Lung (tissue), 12 donors: ENCODE data around the gene LYZ. TPM values are rescaled to one million over a fixed set of nuclear protein-coding genes. Genes with fewer than 3 reads are reported as not detected.
A peak's percentile ranks its signal among the peaks of the same experiment; 100 is the strongest.

Source experiments
- ATAC-seq: fragments of 200-7000 bp; cut with Tn5 transposase; one replicate; pipeline ENCODE4 v1.9.1; 2020; ENCODE audit warnings: moderate number of reproducible peaks; ENCODE audit not compliant: insufficient read depth, low FRiP score
- DNase-seq, 3 donors: peaks; one replicate each; pipeline ENCODE4 v3.0.0-alpha.2; 2013 to 2017
- H3K27ac ChIP-seq, 2 donors: one replicate each; pipeline ENCODE4 v1.5.1; 2013; ENCODE audit warnings: mild to moderate bottlenecking in 2 of 2, moderate library complexity in 2 of 2, control low read depth in 1 of 2, inconsistent platforms in 1 of 2, low read depth in 1 of 2, low read length in 1 of 2
- H3K27me3 ChIP-seq, 3 donors: one replicate each; pipeline ENCODE4 v1.5.1; 2013; ENCODE audit warnings: low read length in 2 of 3; ENCODE audit not compliant: control insufficient read depth in 3 of 3, insufficient read depth in 3 of 3
- H3K36me3 ChIP-seq, 4 donors: one replicate each; pipeline ENCODE4 v1.5.1; 2013; ENCODE audit warnings: low read length in 4 of 4, mild to moderate bottlenecking in 1 of 4, moderate library complexity in 1 of 4; ENCODE audit not compliant: control insufficient read depth in 4 of 4, insufficient read depth in 4 of 4
- H3K4me1 ChIP-seq, 5 donors: one replicate each; pipeline ENCODE4 v1.5.1; 2013; ENCODE audit warnings: low read length in 5 of 5, mild to moderate bottlenecking in 2 of 5, moderate library complexity in 1 of 5; ENCODE audit not compliant: control insufficient read depth in 5 of 5, insufficient read depth in 5 of 5
- H3K4me3 ChIP-seq: one replicate; pipeline ENCODE4 v1.5.1; 2013; ENCODE audit warnings: mild to moderate bottlenecking, control low read depth, moderate library complexity
- H3K9ac ChIP-seq, 2 donors: one replicate each; pipeline ENCODE4 v1.5.1; 2013; ENCODE audit warnings: low read length in 2 of 2, control low read depth in 1 of 2; ENCODE audit not compliant: insufficient read depth in 1 of 2
- H3K9me3 ChIP-seq, 4 donors: one replicate each; pipeline ENCODE4 v1.5.1; 2013; ENCODE audit warnings: low read length in 3 of 4, mild to moderate bottlenecking in 1 of 4, moderate library complexity in 1 of 4; ENCODE audit not compliant: control insufficient read depth in 4 of 4, insufficient read depth in 3 of 4
- WGBS, 2 donors: extraction: QIAGEN DNeasy Blood & Tissue Kit; methylation state at CpG; one replicate each; pipeline ENCODE4 v1.1.7; 2013; 5-methylcytosine and 5-hydroxymethylcytosine counted together
- polyA plus RNA-seq, 2 donors: library from polyadenylated mRNA; stranded (reverse); fragments of 200-250 nt; gene quantifications; one replicate each; pipeline ENCODE4 v1.2.1, GENCODE V29; 2013
- total RNA-seq, 2 donors: library from RNA; depleted of rRNA in 1 of 2; stranded (reverse); fragments of >200 nt in 1 of 2; gene quantifications; one replicate each; pipeline ENCODE4 v1.2.1, GENCODE V29; 2014 to 2021
- TF ChIP-seq, protein P1 (sequence below): IDR thresholded peaks from 2 replicates; pipeline ENCODE4 v1.5.1; 2012; ENCODE audit warnings: mild to moderate bottlenecking; ENCODE audit errors: control extremely low read depth, extremely low read depth
- donor health status: control.
- donor health status: control.
- donor health status: Bipolar disorder and iron deficiency.
- donor health status: healthy.
- donor health status: DM: yes; HTN: yes; CAD: no.

LYZ gene
- total and polyA plus RNA-seq, 4 donors = 171 to 448 (median 182) TPM

DNA sequence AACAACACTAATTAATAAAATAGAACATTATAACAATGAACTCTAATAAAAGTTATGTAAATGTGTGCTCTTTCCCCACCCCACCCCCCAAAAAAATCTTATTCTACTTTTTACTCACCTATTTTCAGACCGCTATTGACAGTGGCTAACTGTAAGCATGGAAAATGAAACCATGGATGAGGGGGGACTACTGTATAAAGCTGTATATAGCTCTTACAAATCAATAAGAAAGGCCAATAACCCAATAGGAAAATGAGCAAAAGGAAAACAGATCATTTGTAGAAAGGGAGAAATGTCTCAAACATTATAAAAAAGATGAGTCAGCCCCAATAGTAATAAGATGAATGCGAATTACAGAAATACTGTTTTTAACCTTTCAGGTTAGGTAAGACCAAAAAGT lies 38.7 kb downstream of the LYZ start:
- no peak for DNase-seq
- H3K27me3 ChIP-seq = no peaks in the 10 kb centered on the region
- H3K9ac ChIP-seq = no peak overlapping the region
- H3K9me3 ChIP-seq = no peaks in the 10 kb centered on the region
- H3K4me3 ChIP-seq = no peak overlapping the region
- peaks cover 2 to 10% (median 6%) of the 10 kb centered on the region in 4 donors for H3K36me3 ChIP-seq
- no peaks in the 10 kb centered on the region for H3K4me1 ChIP-seq
- 95 to 96% methylated on average over 2 of the region's 2 CpGs for WGBS, 2 donors
- ATAC-seq = no peak
- no peak overlapping the region for H3K27ac ChIP-seq
- TF ChIP-seq, protein P1, sequence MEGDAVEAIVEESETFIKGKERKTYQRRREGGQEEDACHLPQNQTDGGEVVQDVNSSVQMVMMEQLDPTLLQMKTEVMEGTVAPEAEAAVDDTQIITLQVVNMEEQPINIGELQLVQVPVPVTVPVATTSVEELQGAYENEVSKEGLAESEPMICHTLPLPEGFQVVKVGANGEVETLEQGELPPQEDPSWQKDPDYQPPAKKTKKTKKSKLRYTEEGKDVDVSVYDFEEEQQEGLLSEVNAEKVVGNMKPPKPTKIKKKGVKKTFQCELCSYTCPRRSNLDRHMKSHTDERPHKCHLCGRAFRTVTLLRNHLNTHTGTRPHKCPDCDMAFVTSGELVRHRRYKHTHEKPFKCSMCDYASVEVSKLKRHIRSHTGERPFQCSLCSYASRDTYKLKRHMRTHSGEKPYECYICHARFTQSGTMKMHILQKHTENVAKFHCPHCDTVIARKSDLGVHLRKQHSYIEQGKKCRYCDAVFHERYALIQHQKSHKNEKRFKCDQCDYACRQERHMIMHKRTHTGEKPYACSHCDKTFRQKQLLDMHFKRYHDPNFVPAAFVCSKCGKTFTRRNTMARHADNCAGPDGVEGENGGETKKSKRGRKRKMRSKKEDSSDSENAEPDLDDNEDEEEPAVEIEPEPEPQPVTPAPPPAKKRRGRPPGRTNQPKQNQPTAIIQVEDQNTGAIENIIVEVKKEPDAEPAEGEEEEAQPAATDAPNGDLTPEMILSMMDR = no peak

DNA sequence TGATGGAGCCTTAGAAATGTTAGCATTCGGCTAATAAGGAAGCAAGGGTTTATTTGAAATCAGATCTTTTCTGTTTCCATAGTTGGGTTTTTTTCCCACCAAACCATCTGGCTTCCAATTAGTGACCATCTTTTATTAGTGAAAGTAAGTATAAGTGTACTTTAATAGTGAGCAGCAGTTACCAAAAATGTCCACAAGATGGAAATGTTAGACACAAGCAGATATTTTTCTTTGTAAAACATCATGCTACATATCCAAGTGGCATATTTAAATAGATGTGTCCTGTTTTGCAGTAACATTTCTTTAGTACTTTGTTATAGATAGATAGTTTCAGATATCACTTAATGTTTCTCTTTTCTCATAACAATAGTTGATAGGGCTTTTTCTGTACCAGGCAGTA lies 40.2 kb downstream of the LYZ start:
- Histone ChIP-seq H3K27ac (no peak overlapping the region), H3K4me3 (no peak overlapping the region), H3K9me3 (no peaks in the 10 kb centered on the region), H3K9ac (no peak overlapping the region), H3K27me3 (no peaks in the 10 kb centered on the region), H3K36me3 (peaks cover 0 to 9% (median 3%) of the 10 kb centered on the region in 4 donors), H3K4me1 (no peaks in the 10 kb centered on the region)
- TF ChIP-seq, protein P1 = peak; percentile 24
- WGBS, 2 donors = 88 to 94% methylated on average over 1 of the region's 1 CpG
- ATAC-seq (no peak), DNase-seq (peak in 2 of 3 donors; percentile 78 to 83)

DNA sequence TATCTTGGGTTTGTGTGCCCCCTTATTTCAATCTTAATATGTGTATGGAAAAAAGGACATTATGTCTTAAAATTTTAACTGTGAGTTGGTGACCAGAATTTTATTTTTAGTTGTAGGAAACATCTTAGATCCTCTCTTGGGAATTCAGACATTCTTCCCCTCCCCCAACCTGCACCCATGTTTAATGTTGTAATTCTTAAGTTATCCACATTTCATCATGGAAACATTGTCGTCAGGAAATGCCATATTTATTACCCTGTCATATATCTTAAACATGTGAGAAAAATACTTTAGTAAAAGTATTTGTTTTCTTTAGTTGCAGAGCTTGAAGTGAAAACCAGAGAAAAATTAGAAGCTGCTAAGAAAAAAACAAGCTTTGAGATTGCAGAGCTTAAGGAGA lies 41.6 kb downstream of the LYZ start:
- Histone ChIP-seq H3K27ac (no peak overlapping the region), H3K9ac (no peak overlapping the region), H3K4me1 (no peaks in the 10 kb centered on the region), H3K9me3 (no peaks in the 10 kb centered on the region), H3K36me3 (peaks cover 0 to 9% (median 3%) of the 10 kb centered on the region in 4 donors), H3K4me3 (no peak overlapping the region), H3K27me3 (no peaks in the 10 kb centered on the region)
- DNase-seq (peak in 1 of 3 donors; percentile 8), ATAC-seq (no peak)
- TF ChIP-seq, protein P1 = no peak
- WGBS, 2 donors = 26 to 50% methylated on average over 1 of the region's 1 CpG
